ENCODE results near the gene KIF22.

KIF22 gene

DNA sequence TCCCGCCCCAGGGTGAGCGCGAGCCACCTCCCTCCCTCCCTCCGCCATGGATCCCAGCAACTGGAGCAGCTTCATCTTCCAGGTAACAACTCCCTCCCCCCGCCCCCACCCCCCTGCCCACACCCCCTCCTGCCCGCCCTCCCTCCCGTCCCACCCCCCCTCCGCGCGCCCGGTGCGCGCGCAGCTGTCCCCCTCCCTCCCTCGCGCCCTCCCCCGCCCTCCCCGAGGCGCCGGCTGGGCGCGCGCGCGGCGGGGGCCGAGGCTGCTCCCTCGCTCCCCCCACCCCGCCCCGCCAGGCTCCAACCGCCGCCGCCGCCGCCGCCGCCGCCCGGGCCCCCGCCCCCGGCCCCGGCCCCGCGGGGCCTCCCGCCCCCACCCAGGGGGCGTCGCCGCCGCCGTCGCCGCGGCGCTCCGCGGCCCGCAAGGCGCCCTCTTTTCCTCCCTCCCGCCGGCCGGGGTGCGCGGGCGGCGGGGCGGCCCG, 15.6 kb downstream of the KIF22 start, which contains the start of gene MAZ:
TSS of gene MAZ (plus strand) at position 431 of the 481 bp plus-strand sequence. CDS start 173 bp downstream, outside the sequence.
- in situ Hi-C loops (cut with HindIII; ENCODE audit: low pct_ligation_motif_present, low sequenced_read_pairs): no loop called here
- Histone ChIP-seq H3K27ac (peak within 1 kb of the TSS; percentile 63), H3K36me3 (replicated peaks) (peaks cover 9% of the 10 kb centered on the region), H3K4me3 (ENCODE audit: low read depth, low read length) (peak within 1 kb of the TSS; percentile 78), H3K27me3 (replicated peaks) (no peaks in the 10 kb centered on the region)
- TF ChIP-seq, protein P1, sequence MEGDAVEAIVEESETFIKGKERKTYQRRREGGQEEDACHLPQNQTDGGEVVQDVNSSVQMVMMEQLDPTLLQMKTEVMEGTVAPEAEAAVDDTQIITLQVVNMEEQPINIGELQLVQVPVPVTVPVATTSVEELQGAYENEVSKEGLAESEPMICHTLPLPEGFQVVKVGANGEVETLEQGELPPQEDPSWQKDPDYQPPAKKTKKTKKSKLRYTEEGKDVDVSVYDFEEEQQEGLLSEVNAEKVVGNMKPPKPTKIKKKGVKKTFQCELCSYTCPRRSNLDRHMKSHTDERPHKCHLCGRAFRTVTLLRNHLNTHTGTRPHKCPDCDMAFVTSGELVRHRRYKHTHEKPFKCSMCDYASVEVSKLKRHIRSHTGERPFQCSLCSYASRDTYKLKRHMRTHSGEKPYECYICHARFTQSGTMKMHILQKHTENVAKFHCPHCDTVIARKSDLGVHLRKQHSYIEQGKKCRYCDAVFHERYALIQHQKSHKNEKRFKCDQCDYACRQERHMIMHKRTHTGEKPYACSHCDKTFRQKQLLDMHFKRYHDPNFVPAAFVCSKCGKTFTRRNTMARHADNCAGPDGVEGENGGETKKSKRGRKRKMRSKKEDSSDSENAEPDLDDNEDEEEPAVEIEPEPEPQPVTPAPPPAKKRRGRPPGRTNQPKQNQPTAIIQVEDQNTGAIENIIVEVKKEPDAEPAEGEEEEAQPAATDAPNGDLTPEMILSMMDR (IDR thresholded peaks at IDR 0.05; ENCODE audit: low read depth, low read length, missing control alignments): no peak
- no peak for DNase-seq

- no peak for DNase-seq
- peak overlapping the region; percentile 44 for H3K27ac ChIP-seq
- peak overlapping the region; percentile 72 for H3K4me3 ChIP-seq (ENCODE audit: low read depth, low read length)
- in situ Hi-C loops (cut with HindIII; ENCODE audit: low pct_ligation_motif_present, low sequenced_read_pairs): no loop called here
- TF ChIP-seq, protein P1 (IDR thresholded peaks at IDR 0.05; ENCODE audit: low read depth, low read length, missing control alignments): no peak
- H3K27me3 ChIP-seq (replicated peaks): no peaks in the 10 kb centered on the region
- H3K36me3 ChIP-seq (replicated peaks): peaks cover 9% of the 10 kb centered on the region
Observed at GRCh38 chr16:29806641-29807425, 16.3 kb downstream of the KIF22 start.

GRCh38 chr16:29807426-29808218, 17.1 kb downstream of the KIF22 start:
- TF ChIP-seq, protein P1 (IDR thresholded peaks at IDR 0.05; ENCODE audit: low read depth, low read length, missing control alignments): peak; percentile 65
- peak overlapping the region; percentile 68 for H3K4me3 ChIP-seq (ENCODE audit: low read depth, low read length)
- in situ Hi-C loops (cut with HindIII; ENCODE audit: low pct_ligation_motif_present, low sequenced_read_pairs): no loop called here

GRCh38 chr16:29808219-29808900, 17.8 kb downstream of the KIF22 start:
- peak overlapping the region; percentile 28 for H3K27ac ChIP-seq
- TF ChIP-seq, protein P1 (IDR thresholded peaks at IDR 0.05; ENCODE audit: low read depth, low read length, missing control alignments): no peak
- peak overlapping the region; percentile 68 for H3K4me3 ChIP-seq (ENCODE audit: low read depth, low read length)
- in situ Hi-C loops (cut with HindIII; ENCODE audit: low pct_ligation_motif_present, low sequenced_read_pairs): no loop called here
- DNase-seq: no peak
- peaks cover 9% of the 10 kb centered on the region for H3K36me3 ChIP-seq (replicated peaks)
- no peaks in the 10 kb centered on the region for H3K27me3 ChIP-seq (replicated peaks)

More at GRCh38 chr16:29807426-29808218, 17.1 kb downstream of the KIF22 start:
- Histone ChIP-seq H3K36me3 (replicated peaks) (peaks cover 9% of the 10 kb centered on the region), H3K27me3 (replicated peaks) (no peaks in the 10 kb centered on the region), H3K27ac (peak overlapping the region; percentile 28)
- peak; percentile 89 for DNase-seq

DNA sequence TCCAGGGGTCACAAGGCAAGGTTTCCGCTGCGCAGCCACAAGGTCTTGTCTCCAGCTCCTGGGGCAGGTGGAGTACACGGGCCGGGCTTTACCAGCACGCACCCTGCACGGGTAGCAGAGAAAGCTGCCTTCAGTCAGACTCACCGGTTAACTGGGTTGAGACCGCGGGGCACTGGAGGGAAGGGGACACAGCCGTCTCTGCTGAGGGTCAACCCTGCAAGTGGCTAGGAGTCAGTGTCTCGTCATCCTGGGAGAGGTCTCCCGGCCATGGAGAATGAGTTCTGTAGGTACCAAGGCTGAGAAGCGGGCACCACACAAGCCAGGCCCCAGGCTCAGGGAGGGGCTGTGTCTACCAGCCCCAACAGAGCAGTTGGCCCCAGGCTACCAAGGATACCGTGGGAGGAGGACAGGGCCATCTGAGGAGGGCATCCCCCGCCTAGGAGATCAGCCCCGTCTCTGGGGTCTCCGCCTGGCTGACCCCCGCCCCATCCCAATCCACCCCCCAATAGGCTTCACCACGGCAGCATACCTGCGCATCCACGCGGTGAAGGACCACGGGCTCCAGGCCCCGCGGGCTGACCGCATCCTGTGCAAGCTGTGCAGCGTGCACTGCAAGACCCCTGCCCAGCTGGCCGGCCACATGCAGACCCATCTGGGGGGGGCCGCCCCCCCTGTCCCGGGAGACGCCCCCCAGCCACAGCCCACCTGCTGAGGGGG, 18.6 kb downstream of the KIF22 start:
- TF ChIP-seq, protein P1 (IDR thresholded peaks at IDR 0.05; ENCODE audit: low read depth, low read length, missing control alignments): no peak
- H3K4me3 ChIP-seq (ENCODE audit: low read depth, low read length): peak overlapping the region; percentile 68
- H3K36me3 ChIP-seq (replicated peaks): peaks cover 9% of the 10 kb centered on the region
- in situ Hi-C loops (cut with HindIII; ENCODE audit: low pct_ligation_motif_present, low sequenced_read_pairs): no loop called here
- no peaks in the 10 kb centered on the region for H3K27me3 ChIP-seq (replicated peaks)
- no peak for DNase-seq
- no peak overlapping the region for H3K27ac ChIP-seq

Measured in brain microvascular endothelial cell (primary cell).